Stimulated activated CD4-positive, alpha-beta T cell treated with anti-CD3 and anti-CD28 coated beads, Interleukin-12 subunit alpha, Interleukin-12 subunit beta, amount 100 ng/mL, for 4 hours (primary cell): ENCODE measurements around the gene IFT88.

Source experiments
- DNase-seq: peaks from one replicate; pipeline ENCODE4 v3.0.0-alpha.2; 2020

The IFT88 gene

GRCh38 chr13:20719783-20720182 lies 152.8 kb downstream of the IFT88 start:
- DNase-seq, result no peak

GRCh38 chr13:20720499-20720898 lies 153.5 kb downstream of the IFT88 start:
- no peak for DNase-seq

GRCh38 chr13:20721058-20721453 lies 154.1 kb downstream of the IFT88 start:
- DNase-seq, result no peak

GRCh38 chr13:20721454-20722357 lies 154.7 kb downstream of the IFT88 start:
- no peak for DNase-seq

GRCh38 chr13:20727856-20728255 lies 160.9 kb downstream of the IFT88 start:
- no peak for DNase-seq

GRCh38 chr13:20728579-20729311 lies 161.8 kb downstream of the IFT88 start:
- DNase-seq, result no peak

GRCh38 chr13:20729633-20730585 lies 163.0 kb downstream of the IFT88 start:
- DNase-seq, result no peak

- DNase-seq, result no peak
Measured at GRCh38 chr13:20738616-20739015, 171.7 kb downstream of the IFT88 start.

- no peak for DNase-seq
Measured at GRCh38 chr13:20740021-20740420, 173.1 kb downstream of the IFT88 start.
